Neural progenitor cell (in vitro differentiated cells): ENCODE measurements around the gene MT1H.

Experiments used
- EZH2 ChIP-seq: fragments of 200-600 bp; sonication (generic); IDR thresholded peaks from 2 replicates; pipeline ENCODE4 v1.6.1; 2017; ENCODE audit warnings: antibody characterized with exemption, mild to moderate bottlenecking, moderate library complexity
- EZH2phosphoT487 ChIP-seq: fragments of 200-600 bp; sonication (generic); IDR thresholded peaks from 2 replicates; pipeline ENCODE4 v1.6.1; 2017; ENCODE audit warnings: antibody characterized with exemption
- TF ChIP-seq, protein P1 (sequence below): fragments of 200-600 bp; sonication (generic); IDR thresholded peaks from 2 replicates; pipeline ENCODE4 v1.5.1; 2017; ENCODE audit warnings: antibody characterized with exemption, mild to moderate bottlenecking

DNA sequence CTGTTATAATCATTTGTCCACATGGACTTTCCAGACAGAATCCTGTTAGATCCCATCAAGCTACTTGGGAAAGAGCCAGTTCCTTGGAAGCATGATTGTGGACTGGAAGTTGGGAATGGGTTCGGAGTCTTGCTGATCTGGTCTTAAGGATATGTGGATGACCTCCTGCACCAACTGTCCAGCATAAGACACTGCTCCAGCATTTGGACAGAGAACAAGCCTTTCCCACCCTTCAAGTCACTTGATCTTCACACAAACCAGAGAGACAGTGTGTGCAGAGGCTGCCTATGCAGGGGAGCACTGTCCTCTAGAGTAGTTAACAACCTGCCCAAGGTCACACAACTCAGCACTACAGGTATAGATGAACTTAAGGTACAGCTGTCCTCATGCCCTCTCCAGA, 23.8 kb upstream of the MT1H start:
- TF ChIP-seq, protein P1, sequence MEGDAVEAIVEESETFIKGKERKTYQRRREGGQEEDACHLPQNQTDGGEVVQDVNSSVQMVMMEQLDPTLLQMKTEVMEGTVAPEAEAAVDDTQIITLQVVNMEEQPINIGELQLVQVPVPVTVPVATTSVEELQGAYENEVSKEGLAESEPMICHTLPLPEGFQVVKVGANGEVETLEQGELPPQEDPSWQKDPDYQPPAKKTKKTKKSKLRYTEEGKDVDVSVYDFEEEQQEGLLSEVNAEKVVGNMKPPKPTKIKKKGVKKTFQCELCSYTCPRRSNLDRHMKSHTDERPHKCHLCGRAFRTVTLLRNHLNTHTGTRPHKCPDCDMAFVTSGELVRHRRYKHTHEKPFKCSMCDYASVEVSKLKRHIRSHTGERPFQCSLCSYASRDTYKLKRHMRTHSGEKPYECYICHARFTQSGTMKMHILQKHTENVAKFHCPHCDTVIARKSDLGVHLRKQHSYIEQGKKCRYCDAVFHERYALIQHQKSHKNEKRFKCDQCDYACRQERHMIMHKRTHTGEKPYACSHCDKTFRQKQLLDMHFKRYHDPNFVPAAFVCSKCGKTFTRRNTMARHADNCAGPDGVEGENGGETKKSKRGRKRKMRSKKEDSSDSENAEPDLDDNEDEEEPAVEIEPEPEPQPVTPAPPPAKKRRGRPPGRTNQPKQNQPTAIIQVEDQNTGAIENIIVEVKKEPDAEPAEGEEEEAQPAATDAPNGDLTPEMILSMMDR: no peak
- TF ChIP-seq EZH2 (no peak), EZH2phosphoT487 (no peak)
